ENCODE results near the gene KCNIP4. TPM values are rescaled to one million over a fixed set of nuclear protein-coding genes. Genes with fewer than 3 reads are reported as not detected.

Gene KCNIP4
- total and polyA plus RNA-seq, 2 of the 8 experiments (the other 6 are each of a cell fraction or from before 2014, with no cell fraction given): 0.06 TPM; not detected in 1

DNA sequence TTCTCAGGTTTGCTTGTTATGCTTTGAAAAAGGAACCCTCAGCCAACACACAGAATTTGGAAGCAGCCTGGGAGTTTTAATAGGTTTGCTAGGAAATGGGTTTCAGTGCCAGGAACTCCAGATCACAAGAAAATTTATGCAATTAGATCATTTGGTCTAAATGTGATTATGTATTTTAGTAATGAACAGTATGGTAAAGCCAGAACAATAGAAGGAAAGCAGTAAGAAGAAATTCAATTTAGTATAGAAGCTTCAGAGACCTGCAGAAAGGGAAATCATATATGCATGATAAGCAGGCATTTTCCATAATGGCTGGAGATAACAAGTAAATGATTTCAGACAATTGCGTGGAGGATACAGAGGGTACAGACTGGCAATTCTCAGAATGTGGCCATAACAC, 184.7 kb downstream of the KCNIP4 start:
- ChIA-PET POLR2A (ENCODE audit: partially characterized antibody) (no interaction called here), CTCF (ENCODE audit: partially characterized antibody) (interaction anchor here (0.7 to 11.8 kb wide), 9 partner anchors 9 to 454 kb away, joined by 3 to 341 read pairs (median 4); no protein-coding TSS in a partner anchor)
- H2BK5ac ChIP-seq (ENCODE audit: low read depth, low read length): no peak overlapping the region
- no peaks in the 10 kb centered on the region for H3K79me2 ChIP-seq (ENCODE audit: control insufficient read depth in 1 of 2, insufficient read depth in 2 of 2, low read length in 2 of 2)
- H3K4me1 ChIP-seq (replicated peaks in 1 of 4; ENCODE audit: control insufficient read depth in 3 of 4, insufficient read depth in 4 of 4, low read length in 3 of 4): peaks cover 0 to 4% (median 0%) of the 10 kb centered on the region in 4 experiments; a peak in 2 of 7 replicates
- no peaks in the 10 kb centered on the region for H3K23me2 ChIP-seq (ENCODE audit: low read depth, low read length)
- H2BK120ac ChIP-seq (replicated peaks; ENCODE audit: low read depth, low read length): no peak overlapping the region
- no peaks in the 10 kb centered on the region for H3K36me3 ChIP-seq (ENCODE audit: control insufficient read depth in 2 of 4, insufficient read depth in 4 of 4, low read length in 3 of 4)
- H2BK20ac ChIP-seq (ENCODE audit: low read length): no peak overlapping the region
- FAIRE-seq: no peak
- H3K4me3 ChIP-seq (ENCODE audit: extremely low read depth in 1 of 4, insufficient read depth in 2 of 4, low read depth in 3 of 4, low read length in 4 of 4): no peak overlapping the region
- no peaks in the 10 kb centered on the region for H3K79me1 ChIP-seq (ENCODE audit: low read depth, low read length)
- no peak overlapping the region for H2BK12ac ChIP-seq (ENCODE audit: low read depth, low read length)
- H3K27me3 ChIP-seq (replicated peaks in 1 of 4; ENCODE audit: control insufficient read depth in 3 of 4, extremely low read depth in 1 of 4, insufficient read depth in 3 of 4, low read length in 3 of 4): no peaks in the 10 kb centered on the region
- no peak overlapping the region for H3K18ac ChIP-seq (ENCODE audit: extremely low read depth, low read length)
- no peak overlapping the region for H2BK15ac ChIP-seq (ENCODE audit: low read length)
- DNase-seq (ENCODE audit: low read depth in 1 of 2, low spot score in 2 of 2): no peak
- no peaks in the 10 kb centered on the region for H3K9me3 ChIP-seq (ENCODE audit: insufficient read depth in 2 of 2, low read depth in 1 of 2, low read length in 1 of 2)
- H4K8ac ChIP-seq (ENCODE audit: extremely low read depth, insufficient read depth, low read length): no peak overlapping the region
- H3K27ac ChIP-seq (ENCODE audit: low read depth, low read length): no peak overlapping the region
- no peak overlapping the region for H3K14ac ChIP-seq (ENCODE audit: insufficient read length)
- no peak overlapping the region for H3K4me2 ChIP-seq (ENCODE audit: insufficient read depth in 1 of 2, low read depth in 2 of 2, low read length in 2 of 2)
- no peak overlapping the region for H3K23ac ChIP-seq (ENCODE audit: insufficient read length)
- H3K56ac ChIP-seq (replicated peaks; ENCODE audit: insufficient read length, low read depth, low read length): no peak overlapping the region
- no peak overlapping the region for H3K9ac ChIP-seq (replicated peaks in 1 of 4; ENCODE audit: extremely low read depth in 1 of 4, low read depth in 3 of 4, low read length in 3 of 4)
- no peak overlapping the region for H2AFZ ChIP-seq (ENCODE audit: low read length)
- no peak overlapping the region for H4K91ac ChIP-seq (replicated peaks; ENCODE audit: insufficient read length, low read length)
- 95% methylated on average over 1 of the region's 1 CpG; no CpG with 5 or more reads in 1 of the 2 experiments for WGBS, 2 experiments (ENCODE audit: extremely low coverage in 1 of 2, insufficient coverage in 1 of 2, insufficient read length in 1 of 2, insufficient replicate concordance in 2 of 2, low coverage in 1 of 2, low lambda C conversion rate in 2 of 2, missing lambda C conversion rate in 1 of 2)
- TF ChIP-seq SIN3A (conservative IDR thresholded peaks at IDR 0.05 in 1 of 2, IDR thresholded peaks at IDR 0.05 in 1 of 2; ENCODE audit: low read depth in 1 of 2, low read length in 2 of 2) (no peak), RXRA (IDR thresholded peaks at IDR 0.05; ENCODE audit: insufficient read depth, low read depth, low read length) (no peak), NRF1 (IDR thresholded peaks at IDR 0.05; ENCODE audit: low read depth, low read length) (no peak), GTF2F1 (IDR thresholded peaks at IDR 0.05; ENCODE audit: borderline replicate concordance, low read depth, low read length) (no peak), SRF (IDR thresholded peaks at IDR 0.05; ENCODE audit: low read depth, low read length) (no peak), CBX5 (IDR thresholded peaks at IDR 0.05; ENCODE audit: low read depth, low read length) (no peak), TCF12 (IDR thresholded peaks at IDR 0.05; ENCODE audit: low read depth, low read length) (no peak), POLR2A (IDR thresholded peaks at IDR 0.05; ENCODE audit: control extremely low read depth in 1 of 2, low read depth in 2 of 2, low read length in 2 of 2) (no peak), CREB1 (IDR thresholded peaks at IDR 0.05) (no peak)
- H2AK5ac ChIP-seq (ENCODE audit: low read depth, low read length): no peak overlapping the region
- no peak overlapping the region for H3K4ac ChIP-seq (replicated peaks; ENCODE audit: insufficient read length, low read depth, low read length)
- no peaks in the 10 kb centered on the region for H4K20me1 ChIP-seq (replicated peaks in 1 of 2; ENCODE audit: control insufficient read depth in 1 of 2, insufficient read depth in 2 of 2, low read length in 2 of 2)
- no peak overlapping the region for H4K5ac ChIP-seq (ENCODE audit: insufficient read length, low read depth, low read length)

Data from H1 (cell line).